HL-60 (cell line): ENCODE results near the gene CCL26.

Experiments
- GABPA ChIP-seq: IDR thresholded peaks from 2 replicates; pipeline ENCODE4 v1.6.1; 2012; ENCODE audit warnings: low read depth
- POLR2AphosphoS5 ChIP-seq: IDR thresholded peaks from 2 replicates; pipeline ENCODE4 v1.6.1; 2012; ENCODE audit warnings: low read depth
- REST ChIP-seq: IDR thresholded peaks from 2 replicates; pipeline ENCODE4 v1.6.1; 2012; ENCODE audit warnings: low read depth; ENCODE audit not compliant: insufficient replicate concordance
- SPI1 ChIP-seq: IDR thresholded peaks from 2 replicates; pipeline ENCODE4 v1.6.1; 2012; ENCODE audit warnings: low read depth, mild to moderate bottlenecking, borderline replicate concordance
- TF ChIP-seq, protein P1 (sequence below): IDR thresholded peaks from one replicate; pipeline ENCODE4 v1.5.1; 2011; ENCODE audit warnings: low read length, control low read depth, inconsistent platforms; ENCODE audit not compliant: insufficient read depth

GRCh38 chr7:75738604-75738974 is 33.4 kb downstream of the CCL26 start, which contains the start of gene HIP1:
- TF ChIP-seq, protein P1, sequence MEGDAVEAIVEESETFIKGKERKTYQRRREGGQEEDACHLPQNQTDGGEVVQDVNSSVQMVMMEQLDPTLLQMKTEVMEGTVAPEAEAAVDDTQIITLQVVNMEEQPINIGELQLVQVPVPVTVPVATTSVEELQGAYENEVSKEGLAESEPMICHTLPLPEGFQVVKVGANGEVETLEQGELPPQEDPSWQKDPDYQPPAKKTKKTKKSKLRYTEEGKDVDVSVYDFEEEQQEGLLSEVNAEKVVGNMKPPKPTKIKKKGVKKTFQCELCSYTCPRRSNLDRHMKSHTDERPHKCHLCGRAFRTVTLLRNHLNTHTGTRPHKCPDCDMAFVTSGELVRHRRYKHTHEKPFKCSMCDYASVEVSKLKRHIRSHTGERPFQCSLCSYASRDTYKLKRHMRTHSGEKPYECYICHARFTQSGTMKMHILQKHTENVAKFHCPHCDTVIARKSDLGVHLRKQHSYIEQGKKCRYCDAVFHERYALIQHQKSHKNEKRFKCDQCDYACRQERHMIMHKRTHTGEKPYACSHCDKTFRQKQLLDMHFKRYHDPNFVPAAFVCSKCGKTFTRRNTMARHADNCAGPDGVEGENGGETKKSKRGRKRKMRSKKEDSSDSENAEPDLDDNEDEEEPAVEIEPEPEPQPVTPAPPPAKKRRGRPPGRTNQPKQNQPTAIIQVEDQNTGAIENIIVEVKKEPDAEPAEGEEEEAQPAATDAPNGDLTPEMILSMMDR = no peak
- TF ChIP-seq REST (no peak), POLR2AphosphoS5 (no peak), GABPA (no peak), SPI1 (no peak)
